Kidney (tissue), 14 donors: ENCODE data around the gene FOXD2. TPM values are rescaled to one million over a fixed set of nuclear protein-coding genes. Genes with fewer than 3 reads are reported as not detected.

Experiments
- DNase-seq, 5 donors: peaks; one replicate each; pipeline ENCODE4 v3.0.0-alpha.2; 2013 to 2020
- FAIRE-seq: peaks from 2 replicates; lab custom pipeline; 2012; peaks lifted over from hg19 to GRCh38; lab: Jason Lieb, UNC
- H3K27ac ChIP-seq, 2 donors: one replicate each; pipeline ENCODE4 v1.7.0; 2013; ENCODE audit warnings: low read depth in 2 of 2, low read length in 2 of 2, inconsistent platforms in 1 of 2
- H3K27me3 ChIP-seq: one replicate; pipeline ENCODE4 v1.7.1; 2013; ENCODE audit warnings: low read length, inconsistent platforms; ENCODE audit not compliant: control insufficient read depth, insufficient read depth
- H3K36me3 ChIP-seq, 3 donors: one replicate each; pipeline versions ENCODE4 v1.7.0 to v1.7.1; 2013; ENCODE audit warnings: low read length in 3 of 3, control low read depth in 1 of 3, inconsistent platforms in 1 of 3; ENCODE audit not compliant: insufficient read depth in 3 of 3, control insufficient read depth in 2 of 3
- H3K4me1 ChIP-seq, 3 donors: one replicate each; pipeline versions ENCODE4 v1.7.0 to v1.7.1; 2013; ENCODE audit warnings: low read length in 3 of 3, inconsistent platforms in 1 of 3, low read depth in 1 of 3; ENCODE audit not compliant: control insufficient read depth in 2 of 3, insufficient read depth in 2 of 3
- H3K4me3 ChIP-seq, 3 donors: one replicate each; pipeline versions ENCODE4 v1.7.0 to v1.8.1; 2013; ENCODE audit warnings: low read length in 3 of 3, control low read depth in 1 of 3, inconsistent platforms in 1 of 3
- H3K9ac ChIP-seq, 3 donors: one replicate each; pipeline versions ENCODE4 v1.7.0 to v1.7.1; 2013; ENCODE audit warnings: low read length in 3 of 3, control low read depth in 1 of 3, inconsistent platforms in 1 of 3
- H3K9me3 ChIP-seq, 3 donors: one replicate each; pipeline versions ENCODE4 v1.7.0 to v1.7.1; 2013; ENCODE audit warnings: low read length in 3 of 3, control low read depth in 1 of 3, inconsistent platforms in 1 of 3; ENCODE audit not compliant: control insufficient read depth in 2 of 3, insufficient read depth in 1 of 3
- CTCF ChIP-seq: IDR thresholded peaks from 3 replicates; pipeline ENCODE4 v1.5.1; 2012; ENCODE audit warnings: mild to moderate bottlenecking, moderate library complexity, borderline replicate concordance; ENCODE audit not compliant: insufficient read depth; ENCODE audit errors: extremely low read depth
- intact Hi-C: fragments of 100-400 bp; cut with DNase I; formaldehyde crosslinking; loops from one replicate; pipeline ENCODE4 v1.11.1; 2022
- polyA plus RNA-seq: library from polyadenylated mRNA; stranded (reverse); fragments of 350-450 nt; fragmentation: Illumina TruSeq; extraction: RNeasy Lipid Tissue Mini Kit (QIAGEN cat#74804); gene quantifications from one replicate; pipeline ENCODE4 v1.2.3, GENCODE V29; 2014; ENCODE audit warnings: low read depth, low replicate concordance; ENCODE audit not compliant: insufficient read depth
- total RNA-seq: library from RNA; stranded (reverse); fragmentation: NEBNext Ultra II Directional; extraction: Animal tissue kit (Norgen Biotek cat#: 25700); gene quantifications from one replicate; pipeline ENCODE4 v1.2.1, GENCODE V29; 2021
- donor health status: control.
- donor health status: control.
- donor health status: control.
- donor health status: control.
- donor health status: control.
- donor health status: DM: yes; HTN: yes; CAD: no.
- donor health status: Normal renal cell carcinoma (clear cell type).

FOXD2 gene
- total and polyA plus RNA-seq, 2 donors from 2014 or later = 0.82 to 2.3 TPM

- TF ChIP-seq CTCF = no peak
- Histone ChIP-seq H3K9me3 (no peaks in the 10 kb centered on the region), H3K4me3 (no peak overlapping the region), H3K36me3 (no peaks in the 10 kb centered on the region), H3K27me3 (no peaks in the 10 kb centered on the region), H3K4me1 (no peaks in the 10 kb centered on the region), H3K27ac (no peak overlapping the region), H3K9ac (no peak overlapping the region)
- intact Hi-C loops = no loop called here
- DNase-seq (peak; percentile 69 to 86 (median 78)), FAIRE-seq (no peak)
These were observed 40.2 kb downstream of the FOXD2 start for GRCh38 chr1:47478090-47478489.

- FAIRE-seq (no peak), DNase-seq (no peak)
- H3K27me3 ChIP-seq = no peaks in the 10 kb centered on the region
- H3K4me1 ChIP-seq = no peaks in the 10 kb centered on the region
- H3K36me3 ChIP-seq = no peaks in the 10 kb centered on the region
- H3K27ac ChIP-seq = no peak overlapping the region
- no peaks in the 10 kb centered on the region for H3K9me3 ChIP-seq
- TF ChIP-seq CTCF = no peak
- H3K9ac ChIP-seq = no peak overlapping the region
- intact Hi-C loops = no loop called here
- no peak overlapping the region for H3K4me3 ChIP-seq
These were observed 41.8 kb downstream of the FOXD2 start for GRCh38 chr1:47479664-47480063.

GRCh38 chr1:47481936-47482335 is 44.1 kb downstream of the FOXD2 start:
- Histone ChIP-seq H3K9ac (no peak overlapping the region), H3K4me3 (no peak overlapping the region), H3K27me3 (no peaks in the 10 kb centered on the region), H3K9me3 (no peaks in the 10 kb centered on the region), H3K27ac (no peak overlapping the region), H3K4me1 (no peaks in the 10 kb centered on the region), H3K36me3 (no peaks in the 10 kb centered on the region)
- FAIRE-seq (no peak), DNase-seq (no peak)
- intact Hi-C loops = no loop called here
- TF ChIP-seq CTCF = no peak

GRCh38 chr1:47482786-47483185 is 44.9 kb downstream of the FOXD2 start:
- no peak overlapping the region for H3K9ac ChIP-seq
- intact Hi-C loops = no loop called here
- DNase-seq (peak in 1 of 5 donors; percentile 7), FAIRE-seq (no peak)
- H3K4me3 ChIP-seq = no peak overlapping the region
- no peak overlapping the region for H3K27ac ChIP-seq
- no peak for TF ChIP-seq CTCF
- no peaks in the 10 kb centered on the region for H3K4me1 ChIP-seq
- H3K27me3 ChIP-seq = no peaks in the 10 kb centered on the region
- H3K9me3 ChIP-seq = no peaks in the 10 kb centered on the region
- no peaks in the 10 kb centered on the region for H3K36me3 ChIP-seq
